Measurements from ENCODE around the gene TMC7.

DNA sequence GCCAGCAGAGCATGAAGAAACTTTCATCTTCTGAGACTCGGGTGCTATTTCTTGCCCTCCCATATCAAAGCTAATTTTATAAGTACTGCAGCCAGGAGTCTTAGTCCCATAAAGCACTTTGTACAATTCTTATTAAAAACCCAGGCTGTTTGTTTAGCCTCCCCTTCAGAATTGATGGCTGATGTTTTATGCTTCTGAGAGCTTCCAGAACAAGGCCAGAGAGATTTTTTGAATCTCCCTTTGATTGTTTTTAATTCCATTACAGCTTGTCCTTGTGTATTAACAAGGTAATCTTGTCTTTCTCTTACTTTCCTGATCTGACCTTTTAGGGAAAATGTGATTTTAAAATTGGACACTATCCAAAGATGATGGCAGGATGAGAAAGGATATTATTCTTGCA is 99.9 kb downstream of the TMC7 start:
- TF ChIP-seq, protein P1, sequence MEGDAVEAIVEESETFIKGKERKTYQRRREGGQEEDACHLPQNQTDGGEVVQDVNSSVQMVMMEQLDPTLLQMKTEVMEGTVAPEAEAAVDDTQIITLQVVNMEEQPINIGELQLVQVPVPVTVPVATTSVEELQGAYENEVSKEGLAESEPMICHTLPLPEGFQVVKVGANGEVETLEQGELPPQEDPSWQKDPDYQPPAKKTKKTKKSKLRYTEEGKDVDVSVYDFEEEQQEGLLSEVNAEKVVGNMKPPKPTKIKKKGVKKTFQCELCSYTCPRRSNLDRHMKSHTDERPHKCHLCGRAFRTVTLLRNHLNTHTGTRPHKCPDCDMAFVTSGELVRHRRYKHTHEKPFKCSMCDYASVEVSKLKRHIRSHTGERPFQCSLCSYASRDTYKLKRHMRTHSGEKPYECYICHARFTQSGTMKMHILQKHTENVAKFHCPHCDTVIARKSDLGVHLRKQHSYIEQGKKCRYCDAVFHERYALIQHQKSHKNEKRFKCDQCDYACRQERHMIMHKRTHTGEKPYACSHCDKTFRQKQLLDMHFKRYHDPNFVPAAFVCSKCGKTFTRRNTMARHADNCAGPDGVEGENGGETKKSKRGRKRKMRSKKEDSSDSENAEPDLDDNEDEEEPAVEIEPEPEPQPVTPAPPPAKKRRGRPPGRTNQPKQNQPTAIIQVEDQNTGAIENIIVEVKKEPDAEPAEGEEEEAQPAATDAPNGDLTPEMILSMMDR (IDR thresholded peaks at IDR 0.05; ENCODE audit: low read depth, low read length, missing input control): no peak
- no peak for TF ChIP-seq HNF4A (conservative IDR thresholded peaks at IDR 0.05)
- TF ChIP-seq YY1 (IDR thresholded peaks at IDR 0.05): no peak
- no peak for TF ChIP-seq HNF4G (IDR thresholded peaks at IDR 0.05)
- no peak for TF ChIP-seq TAF1 (conservative IDR thresholded peaks at IDR 0.05)

Data from liver (tissue), 3 donors.